NT2/D1 (cell line): ENCODE results near the gene REC114.

Source experiments
- YY1 ChIP-seq: IDR thresholded peaks from 2 replicates; pipeline ENCODE4 v1.6.1; 2011; ENCODE audit not compliant: insufficient read length, insufficient read depth
- ZNF274 ChIP-seq: IDR thresholded peaks from 2 replicates; pipeline ENCODE4 v1.6.1; 2011; ENCODE audit warnings: mild to moderate bottlenecking, low read depth, low read length

- no peak for TF ChIP-seq ZNF274
- TF ChIP-seq YY1 = no peak
These were observed 132.8 kb downstream of the REC114 start for GRCh38 chr15:73575636-73576247.
